ENCODE measurements around the gene MORC3. TPM values are rescaled to one million over a fixed set of nuclear protein-coding genes. Genes with fewer than 3 reads are reported as not detected.
A peak's percentile ranks its signal among the peaks of the same experiment; 100 is the strongest.
"Not testable (repeated sequence)": the region's sequence is repeated elsewhere in the genome, so short reads cannot be mapped to it uniquely, and the experiment has no call there.

The MORC3 gene
- total RNA-seq, 1 donor, result 56.1 TPM

GRCh38 chr21:36316872-36317484 lies 3.0 kb upstream of the MORC3 start:
- H3K4me3 ChIP-seq (ENCODE audit: low read depth, low read length), result no peak overlapping the region
- no peak for DNase-seq (ENCODE audit: low read depth)
- no peak for TF ChIP-seq CTCF (IDR thresholded peaks at IDR 0.05; ENCODE audit: insufficient read depth, low read depth, low read length)

GRCh38 chr21:36319406-36319766 lies 611 bp upstream of the MORC3 start:
- peak overlapping the region; percentile 88 for H3K4me3 ChIP-seq (ENCODE audit: low read depth, low read length)
- not testable (repeated sequence) for DNase-seq (ENCODE audit: low read depth)

- H3K4me3 ChIP-seq (ENCODE audit: low read depth, low read length), result peak overlapping the region; percentile 88
- TF ChIP-seq CTCF (IDR thresholded peaks at IDR 0.05; ENCODE audit: insufficient read depth, low read depth, low read length), result no peak
- DNase-seq (ENCODE audit: low read depth), result peak; percentile 73
Observed at GRCh38 chr21:36320421-36321324, 676 bp downstream of the MORC3 start.

- H3K4me3 ChIP-seq (ENCODE audit: low read depth, low read length), result peak overlapping the region; percentile 88
- peak; percentile 27 for DNase-seq (ENCODE audit: low read depth)
- TF ChIP-seq CTCF (IDR thresholded peaks at IDR 0.05; ENCODE audit: insufficient read depth, low read depth, low read length), result no peak
Observed at GRCh38 chr21:36321325-36322082, 1.5 kb downstream of the MORC3 start.

GRCh38 chr21:36322083-36322424 lies 2.1 kb downstream of the MORC3 start:
- H3K4me3 ChIP-seq (ENCODE audit: low read depth, low read length), result peak overlapping the region; percentile 88
- TF ChIP-seq CTCF (IDR thresholded peaks at IDR 0.05; ENCODE audit: insufficient read depth, low read depth, low read length), result no peak
- no peak for DNase-seq (ENCODE audit: low read depth)

GRCh38 chr21:36323032-36323431 lies 3.0 kb downstream of the MORC3 start:
- peak; percentile 41 for DNase-seq (ENCODE audit: low read depth)
- no peak overlapping the region for H3K4me3 ChIP-seq (ENCODE audit: low read depth, low read length)
- no peak for TF ChIP-seq CTCF (IDR thresholded peaks at IDR 0.05; ENCODE audit: insufficient read depth, low read depth, low read length)

Measured in fibroblast of villous mesenchyme (primary cell).